ENCODE measurements around the gene KLF6. TPM values are rescaled to one million over a fixed set of nuclear protein-coding genes. Genes with fewer than 3 reads are reported as not detected.

KLF6 gene
- total RNA-seq, 2 experiments from 2014 or later: 155 to 167 TPM

- H3K4me3 Mint-ChIP-seq: no peak overlapping the region
- DNase-seq: peak; percentile 3
- peaks cover 5% of the 10 kb centered on the region for H3K36me3 Mint-ChIP-seq (ENCODE audit: low read depth)
- POLR2A ChIA-PET: no interaction called here
- CTCF ChIA-PET: interaction anchor here (1.2 to 1.7 kb wide), 3 partner anchors 19 to 26 kb away, joined by 3 to 5 read pairs (median 5); no protein-coding TSS in a partner anchor
- H3K9me3 Mint-ChIP-seq: no peaks in the 10 kb centered on the region
- peaks cover 62% of the 10 kb centered on the region for H3K4me1 Mint-ChIP-seq
- peak overlapping the region; percentile 92 for H3K27ac Mint-ChIP-seq
- no peaks in the 10 kb centered on the region for H3K27me3 Mint-ChIP-seq
These were observed 28.7 kb downstream of the KLF6 start for GRCh38 chr10:3756360-3756740.

GRCh38 chr10:3755440-3756359 is 29.3 kb downstream of the KLF6 start:
- no peak overlapping the region for H3K4me3 Mint-ChIP-seq
- H3K9me3 Mint-ChIP-seq: no peaks in the 10 kb centered on the region
- no peaks in the 10 kb centered on the region for H3K27me3 Mint-ChIP-seq
- DNase-seq: peak; percentile 4
- ChIA-PET POLR2A (no interaction called here), CTCF (interaction anchor here (1.2 to 1.3 kb wide), 2 partner anchors 19 to 26 kb away, joined by 3 to 5 read pairs; no protein-coding TSS in a partner anchor)
- peaks cover 56% of the 10 kb centered on the region for H3K4me1 Mint-ChIP-seq
- H3K27ac Mint-ChIP-seq: peak overlapping the region; percentile 4
- H3K36me3 Mint-ChIP-seq (ENCODE audit: low read depth): peaks cover under 1% of the 10 kb centered on the region

GRCh38 chr10:3754727-3755439 is 30.1 kb downstream of the KLF6 start:
- CTCF ChIA-PET: interaction anchor here (1.2 kb wide), 1 partner anchor 27 kb away, joined by 5 read pairs; no protein-coding TSS in a partner anchor

GRCh38 chr10:3750854-3751253 is 34.2 kb downstream of the KLF6 start:
- Mint-ChIP-seq H3K4me3 (no peak overlapping the region), H3K27me3 (peaks cover 2% of the 10 kb centered on the region), H3K9me3 (no peaks in the 10 kb centered on the region), H3K36me3 (ENCODE audit: low read depth) (no peaks in the 10 kb centered on the region), H3K27ac (no peak overlapping the region), H3K4me1 (peaks cover 21% of the 10 kb centered on the region)
- DNase-seq: peak; percentile 2
- CTCF ChIA-PET: interaction anchor here (0.5 to 1.5 kb wide), 2 partner anchors 15 to 212 kb away, joined by 3 to 5 read pairs; no protein-coding TSS in a partner anchor
- POLR2A ChIA-PET: no interaction called here

More at GRCh38 chr10:3754727-3755439, 30.1 kb downstream of the KLF6 start:
- Mint-ChIP-seq H3K27ac (no peak overlapping the region), H3K9me3 (no peaks in the 10 kb centered on the region), H3K4me3 (no peak overlapping the region), H3K27me3 (no peaks in the 10 kb centered on the region), H3K36me3 (ENCODE audit: low read depth) (no peaks in the 10 kb centered on the region), H3K4me1 (peaks cover 53% of the 10 kb centered on the region)
- DNase-seq: peak; percentile 2
- POLR2A ChIA-PET: no interaction called here

- CTCF ChIA-PET: interaction anchor here (0.5 to 1.5 kb wide), 2 partner anchors 15 to 213 kb away, joined by 3 to 5 read pairs; no protein-coding TSS in a partner anchor
These were observed 34.8 kb downstream of the KLF6 start for GRCh38 chr10:3750006-3750816.

GRCh38 chr10:3749600-3749999 is 35.4 kb downstream of the KLF6 start:
- H3K36me3 Mint-ChIP-seq (ENCODE audit: low read depth): peaks cover 2% of the 10 kb centered on the region
- DNase-seq: no peak
- POLR2A ChIA-PET: no interaction called here
- CTCF ChIA-PET: interaction anchor here (1.1 kb wide), 1 partner anchor 12 kb away, joined by 3 read pairs; no protein-coding TSS in a partner anchor
- H3K4me3 Mint-ChIP-seq: no peak overlapping the region
- H3K4me1 Mint-ChIP-seq: peaks cover 9% of the 10 kb centered on the region
- peaks cover 4% of the 10 kb centered on the region for H3K27me3 Mint-ChIP-seq
- no peaks in the 10 kb centered on the region for H3K9me3 Mint-ChIP-seq
- no peak overlapping the region for H3K27ac Mint-ChIP-seq

More at GRCh38 chr10:3750006-3750816, 34.8 kb downstream of the KLF6 start:
- peak; percentile 3 for DNase-seq
- no peak overlapping the region for H3K4me3 Mint-ChIP-seq
- POLR2A ChIA-PET: interaction anchor here (0.7 kb wide), 1 partner anchor 154 kb away, joined by 3 read pairs; no protein-coding TSS in a partner anchor
- H3K36me3 Mint-ChIP-seq (ENCODE audit: low read depth): peaks cover under 1% of the 10 kb centered on the region
- H3K27ac Mint-ChIP-seq: no peak overlapping the region
- H3K9me3 Mint-ChIP-seq: no peaks in the 10 kb centered on the region
- peaks cover 2% of the 10 kb centered on the region for H3K27me3 Mint-ChIP-seq
- peaks cover 15% of the 10 kb centered on the region for H3K4me1 Mint-ChIP-seq

- no peak overlapping the region for H3K4me3 Mint-ChIP-seq
- peaks cover 4% of the 10 kb centered on the region for H3K27me3 Mint-ChIP-seq
- H3K27ac Mint-ChIP-seq: no peak overlapping the region
- DNase-seq: no peak
- CTCF ChIA-PET: interaction anchor here (1.1 kb wide), 1 partner anchor 12 kb away, joined by 3 read pairs; no protein-coding TSS in a partner anchor
- H3K4me1 Mint-ChIP-seq: peaks cover 9% of the 10 kb centered on the region
- POLR2A ChIA-PET: no interaction called here
- H3K9me3 Mint-ChIP-seq: no peaks in the 10 kb centered on the region
- peaks cover 2% of the 10 kb centered on the region for H3K36me3 Mint-ChIP-seq (ENCODE audit: low read depth)
These were observed 36.0 kb downstream of the KLF6 start for GRCh38 chr10:3749011-3749410.

- POLR2A ChIA-PET: no interaction called here
- H3K36me3 Mint-ChIP-seq (ENCODE audit: low read depth): peaks cover 2% of the 10 kb centered on the region
- peaks cover 9% of the 10 kb centered on the region for H3K4me1 Mint-ChIP-seq
- H3K9me3 Mint-ChIP-seq: no peaks in the 10 kb centered on the region
- H3K4me3 Mint-ChIP-seq: no peak overlapping the region
- peaks cover 4% of the 10 kb centered on the region for H3K27me3 Mint-ChIP-seq
- CTCF ChIA-PET: interaction anchor here (0.7 to 1.1 kb wide), 2 partner anchors 11 to 185 kb away, joined by 3 to 4 read pairs; no protein-coding TSS in a partner anchor
- DNase-seq: no peak
- H3K27ac Mint-ChIP-seq: no peak overlapping the region
These were observed 36.5 kb downstream of the KLF6 start for GRCh38 chr10:3748484-3748883.

- Mint-ChIP-seq H3K4me1 (peaks cover 9% of the 10 kb centered on the region), H3K27ac (no peak overlapping the region), H3K9me3 (no peaks in the 10 kb centered on the region), H3K27me3 (peaks cover 4% of the 10 kb centered on the region), H3K4me3 (no peak overlapping the region), H3K36me3 (ENCODE audit: low read depth) (peaks cover 2% of the 10 kb centered on the region)
- ChIA-PET CTCF (interaction anchor here (0.7 to 1.2 kb wide), 2 partner anchors 61 to 185 kb away, joined by 3 to 4 read pairs; no protein-coding TSS in a partner anchor), POLR2A (no interaction called here)
- no peak for DNase-seq
These were observed 37.0 kb downstream of the KLF6 start for GRCh38 chr10:3747984-3748383.

- Mint-ChIP-seq H3K27ac (no peak overlapping the region), H3K4me3 (no peak overlapping the region), H3K36me3 (ENCODE audit: low read depth) (peaks cover 2% of the 10 kb centered on the region), H3K4me1 (peaks cover 11% of the 10 kb centered on the region), H3K27me3 (peaks cover 4% of the 10 kb centered on the region), H3K9me3 (no peaks in the 10 kb centered on the region)
- ChIA-PET CTCF (interaction anchor here (1.2 to 1.4 kb wide), 2 partner anchors 10 to 61 kb away, joined by 3 to 5 read pairs; no protein-coding TSS in a partner anchor), POLR2A (no interaction called here)
- no peak for DNase-seq
These were observed 37.6 kb downstream of the KLF6 start for GRCh38 chr10:3747248-3747960.

- no peak overlapping the region for H3K4me3 Mint-ChIP-seq
- H3K27ac Mint-ChIP-seq: no peak overlapping the region
- H3K36me3 Mint-ChIP-seq (ENCODE audit: low read depth): peaks cover 2% of the 10 kb centered on the region
- CTCF ChIA-PET: interaction anchor here (1.2 to 1.4 kb wide), 2 partner anchors 11 to 60 kb away, joined by 3 to 5 read pairs; no protein-coding TSS in a partner anchor
- POLR2A ChIA-PET: no interaction called here
- H3K9me3 Mint-ChIP-seq: no peaks in the 10 kb centered on the region
- no peak for DNase-seq
- H3K4me1 Mint-ChIP-seq: peaks cover 19% of the 10 kb centered on the region
- peaks cover 4% of the 10 kb centered on the region for H3K27me3 Mint-ChIP-seq
These were observed 38.4 kb downstream of the KLF6 start for GRCh38 chr10:3746634-3747033.
